ENCODE measurements around the gene SMIM9.

DNA sequence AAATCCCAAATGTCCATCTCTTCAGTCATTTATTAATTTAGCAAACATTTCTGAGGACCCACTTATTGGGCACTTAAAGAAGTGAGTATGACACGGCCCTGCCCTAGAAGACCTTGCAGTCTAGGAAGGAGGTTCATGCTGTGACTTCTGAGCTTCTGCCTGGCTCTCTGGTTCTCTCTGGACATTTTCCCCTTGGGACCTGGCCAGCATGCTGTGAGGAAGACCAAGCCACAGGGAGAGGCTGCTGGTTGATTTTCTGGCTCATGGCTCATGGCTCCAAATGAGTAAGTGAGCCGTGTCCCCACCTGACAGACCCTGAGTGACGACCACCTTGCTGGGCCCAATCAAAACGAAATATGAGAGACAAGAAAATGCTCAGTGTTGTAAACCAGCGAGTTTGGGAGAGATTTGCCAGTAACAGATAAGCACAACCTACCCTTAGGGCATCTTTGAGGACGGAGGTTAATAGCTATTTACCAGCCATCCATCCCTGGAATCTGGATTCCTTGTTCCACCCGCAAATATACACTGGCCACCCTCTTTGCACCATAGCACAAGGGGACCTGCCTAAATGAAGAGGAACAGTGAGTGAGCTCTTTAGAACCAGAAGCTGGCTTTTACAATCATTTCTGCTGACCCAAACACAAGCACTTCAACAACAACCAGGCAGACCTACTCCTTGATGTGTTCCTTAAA, 30.1 kb downstream of the SMIM9 start:
- TF ChIP-seq, protein P1, sequence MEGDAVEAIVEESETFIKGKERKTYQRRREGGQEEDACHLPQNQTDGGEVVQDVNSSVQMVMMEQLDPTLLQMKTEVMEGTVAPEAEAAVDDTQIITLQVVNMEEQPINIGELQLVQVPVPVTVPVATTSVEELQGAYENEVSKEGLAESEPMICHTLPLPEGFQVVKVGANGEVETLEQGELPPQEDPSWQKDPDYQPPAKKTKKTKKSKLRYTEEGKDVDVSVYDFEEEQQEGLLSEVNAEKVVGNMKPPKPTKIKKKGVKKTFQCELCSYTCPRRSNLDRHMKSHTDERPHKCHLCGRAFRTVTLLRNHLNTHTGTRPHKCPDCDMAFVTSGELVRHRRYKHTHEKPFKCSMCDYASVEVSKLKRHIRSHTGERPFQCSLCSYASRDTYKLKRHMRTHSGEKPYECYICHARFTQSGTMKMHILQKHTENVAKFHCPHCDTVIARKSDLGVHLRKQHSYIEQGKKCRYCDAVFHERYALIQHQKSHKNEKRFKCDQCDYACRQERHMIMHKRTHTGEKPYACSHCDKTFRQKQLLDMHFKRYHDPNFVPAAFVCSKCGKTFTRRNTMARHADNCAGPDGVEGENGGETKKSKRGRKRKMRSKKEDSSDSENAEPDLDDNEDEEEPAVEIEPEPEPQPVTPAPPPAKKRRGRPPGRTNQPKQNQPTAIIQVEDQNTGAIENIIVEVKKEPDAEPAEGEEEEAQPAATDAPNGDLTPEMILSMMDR (IDR thresholded peaks at IDR 0.05 in 2 of 3, conservative IDR thresholded peaks at IDR 0.05 in 1 of 3; ENCODE audit: borderline replicate concordance in 1 of 3, insufficient read depth in 1 of 3, low read depth in 2 of 3, low read length in 2 of 3), result no peak
- TF ChIP-seq EZH2 (IDR thresholded peaks at IDR 0.05) (no peak), ZNF274 (IDR thresholded peaks at IDR 0.05; ENCODE audit: low read depth, low read length) (no peak)
